ENCODE results near the gene TRPM3.

The TRPM3 gene

GRCh38 chr9:70861376-70861775 is 260.0 kb downstream of the TRPM3 start:
- Histone ChIP-seq H3K36me3 (ENCODE audit: control insufficient read depth, low read depth, low read length) (no peaks in the 10 kb centered on the region), H3K4me1 (ENCODE audit: control insufficient read depth, low read depth, low read length) (no peaks in the 10 kb centered on the region), H3K27me3 (ENCODE audit: control insufficient read depth, insufficient read depth, low read length) (no peaks in the 10 kb centered on the region), H3K4me3 (ENCODE audit: low read length) (no peak overlapping the region), H3K9me3 (ENCODE audit: control insufficient read depth, low read depth, low read length) (no peaks in the 10 kb centered on the region), H3K9ac (ENCODE audit: low read length) (no peak overlapping the region), H3K27ac (ENCODE audit: low read length) (no peak overlapping the region)

DNA sequence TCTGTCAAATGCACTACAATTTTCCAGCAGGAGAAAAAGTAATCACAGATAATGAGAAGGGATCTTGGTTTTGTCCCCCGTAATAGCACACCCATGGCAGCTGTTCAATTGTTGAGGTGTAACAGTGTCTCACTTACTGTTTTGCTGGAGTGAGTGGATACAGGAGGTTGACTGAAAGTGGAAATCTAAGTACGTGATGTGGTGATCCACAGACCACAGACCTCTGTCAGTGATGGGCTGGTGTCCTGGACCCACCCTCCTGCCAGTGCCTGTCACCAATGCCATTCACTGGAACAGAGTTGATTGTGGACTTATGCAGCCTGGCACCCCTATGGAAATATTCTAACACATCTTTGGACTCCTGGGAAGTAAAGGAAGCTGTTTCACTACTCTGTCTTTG is 261.7 kb downstream of the TRPM3 start:
- Histone ChIP-seq H3K9ac (ENCODE audit: low read length) (no peak overlapping the region), H3K27ac (ENCODE audit: low read length) (no peak overlapping the region), H3K4me3 (ENCODE audit: low read length) (no peak overlapping the region), H3K9me3 (ENCODE audit: control insufficient read depth, low read depth, low read length) (no peaks in the 10 kb centered on the region), H3K27me3 (ENCODE audit: control insufficient read depth, insufficient read depth, low read length) (no peaks in the 10 kb centered on the region), H3K36me3 (ENCODE audit: control insufficient read depth, low read depth, low read length) (no peaks in the 10 kb centered on the region), H3K4me1 (ENCODE audit: control insufficient read depth, low read depth, low read length) (no peaks in the 10 kb centered on the region)

DNA sequence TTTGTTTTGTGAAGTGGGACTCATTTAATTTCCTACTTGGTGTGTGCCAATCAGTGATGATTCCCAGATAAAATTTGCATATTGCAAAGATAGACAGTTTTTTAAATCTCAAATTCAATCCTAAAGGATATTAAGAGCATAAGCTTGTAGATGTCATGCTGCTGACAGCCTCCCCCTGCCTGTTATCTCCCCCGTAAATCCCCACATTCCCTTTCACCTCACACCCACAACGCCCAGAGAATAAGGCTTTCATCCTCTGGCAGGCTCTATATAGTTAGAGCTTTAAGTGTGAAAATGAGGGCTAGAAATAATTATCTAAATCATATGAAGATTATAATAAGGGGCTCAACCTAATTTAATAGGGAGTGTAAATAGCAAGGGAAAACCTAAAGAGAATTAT is 265.0 kb downstream of the TRPM3 start:
- Histone ChIP-seq H3K9me3 (ENCODE audit: control insufficient read depth, low read depth, low read length) (no peaks in the 10 kb centered on the region), H3K36me3 (ENCODE audit: control insufficient read depth, low read depth, low read length) (no peaks in the 10 kb centered on the region), H3K27me3 (ENCODE audit: control insufficient read depth, insufficient read depth, low read length) (no peaks in the 10 kb centered on the region), H3K9ac (ENCODE audit: low read length) (no peak overlapping the region), H3K27ac (ENCODE audit: low read length) (no peak overlapping the region), H3K4me3 (ENCODE audit: low read length) (no peak overlapping the region), H3K4me1 (ENCODE audit: control insufficient read depth, low read depth, low read length) (no peaks in the 10 kb centered on the region)

GRCh38 chr9:70852711-70853240 is 268.6 kb downstream of the TRPM3 start:
- Histone ChIP-seq H3K36me3 (ENCODE audit: control insufficient read depth, low read depth, low read length) (no peaks in the 10 kb centered on the region), H3K9me3 (ENCODE audit: control insufficient read depth, low read depth, low read length) (no peaks in the 10 kb centered on the region), H3K27ac (ENCODE audit: low read length) (no peak overlapping the region), H3K27me3 (ENCODE audit: control insufficient read depth, insufficient read depth, low read length) (no peaks in the 10 kb centered on the region), H3K9ac (ENCODE audit: low read length) (no peak overlapping the region), H3K4me3 (ENCODE audit: low read length) (no peak overlapping the region), H3K4me1 (ENCODE audit: control insufficient read depth, low read depth, low read length) (no peaks in the 10 kb centered on the region)

DNA sequence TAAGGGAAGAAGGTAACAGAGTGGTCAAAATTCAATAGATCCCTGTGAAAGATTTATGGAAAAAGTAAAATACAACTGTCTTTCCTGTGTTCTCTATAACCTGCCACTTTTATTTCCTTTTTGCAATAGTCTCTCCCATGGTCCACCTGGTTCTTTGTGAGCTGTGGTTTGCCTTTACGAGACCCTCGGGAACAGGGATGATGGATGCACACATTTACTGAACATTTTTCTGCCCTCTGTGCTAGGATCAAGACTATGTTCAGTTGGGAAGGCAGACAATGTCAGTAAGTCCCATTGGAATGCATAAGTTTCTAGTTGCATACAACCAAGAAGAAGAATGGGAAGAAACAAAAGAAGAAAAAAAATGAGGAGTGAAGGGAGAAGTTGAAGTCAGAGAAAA is 281.2 kb downstream of the TRPM3 start:
- H3K4me1 ChIP-seq (ENCODE audit: control insufficient read depth, low read depth, low read length): no peaks in the 10 kb centered on the region
- H3K27ac ChIP-seq (ENCODE audit: low read length): no peak overlapping the region
- H3K36me3 ChIP-seq (ENCODE audit: control insufficient read depth, low read depth, low read length): no peaks in the 10 kb centered on the region
- no peaks in the 10 kb centered on the region for H3K27me3 ChIP-seq (ENCODE audit: control insufficient read depth, insufficient read depth, low read length)
- no peak overlapping the region for H3K4me3 ChIP-seq (ENCODE audit: low read length)
- no peak overlapping the region for H3K9ac ChIP-seq (ENCODE audit: low read length)
- no peaks in the 10 kb centered on the region for H3K9me3 ChIP-seq (ENCODE audit: control insufficient read depth, low read depth, low read length)

- Histone ChIP-seq H3K27ac (ENCODE audit: low read length) (no peak overlapping the region), H3K36me3 (ENCODE audit: control insufficient read depth, low read depth, low read length) (no peaks in the 10 kb centered on the region), H3K27me3 (ENCODE audit: control insufficient read depth, insufficient read depth, low read length) (no peaks in the 10 kb centered on the region)
These were observed 286.1 kb downstream of the TRPM3 start for GRCh38 chr9:70835323-70835722.

DNA sequence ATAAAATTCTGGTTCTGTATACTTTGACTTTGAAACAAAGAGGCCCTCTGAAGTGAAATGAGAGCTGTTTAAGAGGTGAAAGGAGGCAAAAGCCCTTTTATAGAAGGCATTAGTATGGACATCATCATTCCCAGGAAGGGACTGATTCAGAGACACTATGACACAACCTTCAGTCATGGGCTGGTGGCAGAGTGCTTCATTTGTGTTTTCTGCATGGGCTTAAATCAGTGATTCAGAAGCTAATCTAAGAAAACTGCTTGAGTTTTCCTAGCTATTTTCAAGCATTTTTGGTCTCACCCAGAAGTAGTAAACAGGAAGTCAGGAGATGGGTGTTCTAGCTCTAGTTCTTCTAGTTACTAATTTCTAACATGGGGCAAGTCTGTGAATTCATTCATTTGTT is 288.9 kb downstream of the TRPM3 start:
- H3K4me1 ChIP-seq (ENCODE audit: control insufficient read depth, low read depth, low read length): peaks cover 5% of the 10 kb centered on the region
- no peak overlapping the region for H3K27ac ChIP-seq (ENCODE audit: low read length)
- H3K4me3 ChIP-seq (ENCODE audit: low read length): no peak overlapping the region
- H3K27me3 ChIP-seq (ENCODE audit: control insufficient read depth, insufficient read depth, low read length): no peaks in the 10 kb centered on the region
- no peak overlapping the region for H3K9ac ChIP-seq (ENCODE audit: low read length)
- H3K36me3 ChIP-seq (ENCODE audit: control insufficient read depth, low read depth, low read length): no peaks in the 10 kb centered on the region
- no peaks in the 10 kb centered on the region for H3K9me3 ChIP-seq (ENCODE audit: control insufficient read depth, low read depth, low read length)

More at GRCh38 chr9:70835323-70835722, 286.1 kb downstream of the TRPM3 start:
- Histone ChIP-seq H3K4me1 (ENCODE audit: control insufficient read depth, low read depth, low read length) (no peaks in the 10 kb centered on the region), H3K9ac (ENCODE audit: low read length) (no peak overlapping the region), H3K4me3 (ENCODE audit: low read length) (no peak overlapping the region), H3K9me3 (ENCODE audit: control insufficient read depth, low read depth, low read length) (no peaks in the 10 kb centered on the region)

GRCh38 chr9:70830618-70831017 is 290.8 kb downstream of the TRPM3 start:
- Histone ChIP-seq H3K9ac (ENCODE audit: low read length) (no peak overlapping the region), H3K4me1 (ENCODE audit: control insufficient read depth, low read depth, low read length) (peaks cover 5% of the 10 kb centered on the region), H3K27ac (ENCODE audit: low read length) (no peak overlapping the region), H3K4me3 (ENCODE audit: low read length) (no peak overlapping the region), H3K36me3 (ENCODE audit: control insufficient read depth, low read depth, low read length) (no peaks in the 10 kb centered on the region), H3K27me3 (ENCODE audit: control insufficient read depth, insufficient read depth, low read length) (no peaks in the 10 kb centered on the region), H3K9me3 (ENCODE audit: control insufficient read depth, low read depth, low read length) (no peaks in the 10 kb centered on the region)

DNA sequence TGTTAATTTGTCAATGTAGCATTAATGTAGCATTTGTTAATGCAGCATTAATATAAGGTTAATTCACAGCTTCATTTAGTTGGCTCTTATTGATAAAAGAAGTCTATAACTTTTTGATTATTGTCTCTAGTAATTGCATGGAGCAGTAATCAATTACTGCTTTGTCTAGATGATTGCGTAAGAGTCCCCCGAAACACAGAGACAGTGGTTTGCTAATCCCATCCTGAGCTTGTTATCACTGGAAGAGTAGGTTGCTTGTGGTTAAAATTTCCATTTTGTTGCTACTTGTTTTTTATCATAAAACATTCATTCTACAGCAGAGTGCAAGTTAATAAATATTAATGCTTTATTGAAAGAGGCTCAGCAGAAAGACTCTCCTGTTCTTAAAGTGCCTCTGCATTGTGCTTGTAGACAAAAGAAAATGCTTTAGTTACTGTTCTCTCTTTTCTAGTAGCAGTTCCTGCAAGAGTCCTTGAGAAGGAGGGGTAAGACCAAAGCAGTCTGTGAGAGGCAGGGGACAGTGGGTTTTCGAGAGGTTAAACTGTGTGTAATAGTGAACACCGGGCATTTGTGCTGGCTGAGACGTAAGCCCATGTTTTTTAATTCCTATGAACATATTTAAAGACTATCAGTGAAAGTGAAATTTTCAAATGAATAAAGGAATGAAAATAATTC is 291.7 kb downstream of the TRPM3 start:
- H3K36me3 ChIP-seq (ENCODE audit: control insufficient read depth, low read depth, low read length): no peaks in the 10 kb centered on the region
- no peaks in the 10 kb centered on the region for H3K27me3 ChIP-seq (ENCODE audit: control insufficient read depth, insufficient read depth, low read length)
- H3K9me3 ChIP-seq (ENCODE audit: control insufficient read depth, low read depth, low read length): no peaks in the 10 kb centered on the region
- peaks cover 5% of the 10 kb centered on the region for H3K4me1 ChIP-seq (ENCODE audit: control insufficient read depth, low read depth, low read length)
- no peak overlapping the region for H3K4me3 ChIP-seq (ENCODE audit: low read length)
- H3K9ac ChIP-seq (ENCODE audit: low read length): no peak overlapping the region
- no peak overlapping the region for H3K27ac ChIP-seq (ENCODE audit: low read length)

- no peaks in the 10 kb centered on the region for H3K36me3 ChIP-seq (ENCODE audit: control insufficient read depth, low read depth, low read length)
- no peak overlapping the region for H3K4me3 ChIP-seq (ENCODE audit: low read length)
- peaks cover 10% of the 10 kb centered on the region for H3K4me1 ChIP-seq (ENCODE audit: control insufficient read depth, low read depth, low read length)
- no peaks in the 10 kb centered on the region for H3K9me3 ChIP-seq (ENCODE audit: control insufficient read depth, low read depth, low read length)
- H3K27ac ChIP-seq (ENCODE audit: low read length): no peak overlapping the region
- H3K9ac ChIP-seq (ENCODE audit: low read length): no peak overlapping the region
- no peaks in the 10 kb centered on the region for H3K27me3 ChIP-seq (ENCODE audit: control insufficient read depth, insufficient read depth, low read length)
These were observed 294.9 kb downstream of the TRPM3 start for GRCh38 chr9:70826562-70826961.

DNA sequence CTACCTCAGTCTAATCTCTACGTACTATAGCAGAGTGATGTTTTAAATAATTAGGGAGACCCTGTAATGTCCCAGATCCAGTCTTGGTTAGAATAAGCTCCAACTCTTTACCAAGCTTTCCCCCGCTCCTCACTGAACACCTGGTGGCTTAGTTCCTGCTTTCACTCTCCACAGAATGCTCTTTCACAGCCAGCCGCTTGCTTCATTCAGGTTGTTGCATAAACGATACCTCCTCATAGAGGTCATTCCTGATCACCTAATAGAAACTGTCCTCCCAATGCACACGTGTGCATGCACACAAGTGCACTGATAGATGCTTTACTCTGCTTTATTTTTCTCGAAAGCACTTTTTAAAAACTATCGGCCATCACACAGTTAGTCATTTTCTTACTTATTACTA is 298.1 kb downstream of the TRPM3 start:
- Histone ChIP-seq H3K4me3 (ENCODE audit: low read length) (no peak overlapping the region), H3K4me1 (ENCODE audit: control insufficient read depth, low read depth, low read length) (peaks cover 5% of the 10 kb centered on the region), H3K36me3 (ENCODE audit: control insufficient read depth, low read depth, low read length) (no peaks in the 10 kb centered on the region)

GRCh38 chr9:70817311-70817710 is 304.1 kb downstream of the TRPM3 start:
- Histone ChIP-seq H3K36me3 (ENCODE audit: control insufficient read depth, low read depth, low read length) (no peaks in the 10 kb centered on the region), H3K9me3 (ENCODE audit: control insufficient read depth, low read depth, low read length) (no peaks in the 10 kb centered on the region), H3K27me3 (ENCODE audit: control insufficient read depth, insufficient read depth, low read length) (no peaks in the 10 kb centered on the region), H3K4me3 (ENCODE audit: low read length) (no peak overlapping the region), H3K27ac (ENCODE audit: low read length) (no peak overlapping the region), H3K4me1 (ENCODE audit: control insufficient read depth, low read depth, low read length) (peaks cover 5% of the 10 kb centered on the region), H3K9ac (ENCODE audit: low read length) (no peak overlapping the region)

More for the DNA sequence above, 298.1 kb downstream of the TRPM3 start:
- Histone ChIP-seq H3K9me3 (ENCODE audit: control insufficient read depth, low read depth, low read length) (no peaks in the 10 kb centered on the region), H3K27me3 (ENCODE audit: control insufficient read depth, insufficient read depth, low read length) (no peaks in the 10 kb centered on the region), H3K27ac (ENCODE audit: low read length) (no peak overlapping the region), H3K9ac (ENCODE audit: low read length) (no peak overlapping the region)
